ENCODE data around the gene CCDC9B.
A peak's percentile ranks its signal among the peaks of the same experiment; 100 is the strongest.

The CCDC9B gene

DNA sequence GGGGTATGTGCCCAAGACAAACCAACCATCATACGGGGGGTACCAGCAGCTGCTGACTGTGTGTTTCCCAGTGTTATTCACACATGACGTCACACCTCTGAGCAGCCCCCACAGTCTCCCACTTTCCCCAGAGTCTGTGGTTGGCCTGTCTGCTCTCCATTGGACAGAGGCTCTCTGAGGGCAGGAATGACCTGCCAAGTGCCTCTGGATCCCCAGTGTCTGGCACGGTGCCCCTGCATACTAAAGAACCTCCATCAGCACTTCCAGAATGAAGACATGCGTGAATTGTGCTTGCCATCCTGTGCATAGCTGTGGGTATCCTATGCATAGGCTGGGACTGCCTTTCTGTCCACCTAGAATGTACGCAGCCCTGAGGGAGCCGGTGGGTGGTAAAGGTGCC, 3.5 kb upstream of the CCDC9B start:
- no peaks in the 10 kb centered on the region for H3K4me1 Mint-ChIP-seq (ENCODE audit: low read depth)
- H3K27ac Mint-ChIP-seq, result no peak overlapping the region
- no peaks in the 10 kb centered on the region for H3K36me3 Mint-ChIP-seq (ENCODE audit: low read depth)
- no peaks in the 10 kb centered on the region for H3K9me3 Mint-ChIP-seq
- H3K27me3 Mint-ChIP-seq, result no peaks in the 10 kb centered on the region
- no peak overlapping the region for H3K4me3 Mint-ChIP-seq
- DNase-seq, result no peak

- Mint-ChIP-seq H3K4me1 (ENCODE audit: low read depth) (no peaks in the 10 kb centered on the region), H3K27ac (no peak overlapping the region), H3K9me3 (no peaks in the 10 kb centered on the region), H3K4me3 (no peak overlapping the region), H3K27me3 (no peaks in the 10 kb centered on the region), H3K36me3 (ENCODE audit: low read depth) (no peaks in the 10 kb centered on the region)
- no peak for DNase-seq
Observed at GRCh38 chr15:40343512-40343911, 2.8 kb upstream of the CCDC9B start.

GRCh38 chr15:40342416-40343320, 1.9 kb upstream of the CCDC9B start:
- Mint-ChIP-seq H3K4me1 (ENCODE audit: low read depth) (peaks cover 6% of the 10 kb centered on the region), H3K36me3 (ENCODE audit: low read depth) (no peaks in the 10 kb centered on the region), H3K4me3 (no peak overlapping the region), H3K27me3 (no peaks in the 10 kb centered on the region), H3K27ac (no peak overlapping the region), H3K9me3 (no peaks in the 10 kb centered on the region)
- no peak for DNase-seq

DNA sequence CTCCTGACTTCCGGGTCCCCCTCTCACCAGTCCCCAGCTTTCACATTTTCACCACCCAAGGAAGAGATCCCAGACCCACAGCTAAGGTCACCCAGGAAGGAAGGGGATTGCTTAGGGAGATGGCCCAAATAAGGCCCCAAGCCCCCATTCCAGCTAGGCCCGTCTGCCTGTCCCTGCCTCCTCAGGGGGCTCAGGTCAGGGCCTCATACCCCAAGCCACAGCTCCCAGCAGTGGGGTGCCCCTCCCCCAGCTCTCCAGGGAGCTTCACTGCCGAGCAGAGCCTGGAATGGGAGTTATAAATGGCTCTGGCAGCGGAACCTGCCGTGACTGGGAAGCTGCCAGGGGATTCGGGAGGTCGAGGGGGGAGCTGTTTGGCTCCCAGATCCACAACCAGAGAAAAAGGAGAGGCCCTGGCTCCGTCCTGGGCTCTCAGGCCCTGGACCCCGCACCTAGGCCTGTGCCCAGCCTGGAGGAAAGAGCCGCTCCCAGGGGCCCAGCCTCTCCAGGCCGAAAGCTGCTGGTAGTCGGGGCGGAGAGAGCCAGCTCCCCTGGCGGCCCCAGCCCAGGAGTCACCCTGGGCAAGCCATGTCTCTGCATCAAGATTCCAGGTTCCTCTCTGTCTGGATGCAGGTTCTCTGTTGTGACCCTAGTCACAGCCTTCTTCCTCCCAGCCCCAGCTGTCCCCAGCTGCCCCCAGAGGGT, 550 bp downstream of the CCDC9B start:
- no peak overlapping the region for H3K27ac Mint-ChIP-seq
- H3K36me3 Mint-ChIP-seq (ENCODE audit: low read depth), result no peaks in the 10 kb centered on the region
- peaks cover 6% of the 10 kb centered on the region for H3K4me1 Mint-ChIP-seq (ENCODE audit: low read depth)
- H3K4me3 Mint-ChIP-seq, result no peak overlapping the region
- H3K27me3 Mint-ChIP-seq, result no peaks in the 10 kb centered on the region
- DNase-seq, result no peak
- no peaks in the 10 kb centered on the region for H3K9me3 Mint-ChIP-seq

DNA sequence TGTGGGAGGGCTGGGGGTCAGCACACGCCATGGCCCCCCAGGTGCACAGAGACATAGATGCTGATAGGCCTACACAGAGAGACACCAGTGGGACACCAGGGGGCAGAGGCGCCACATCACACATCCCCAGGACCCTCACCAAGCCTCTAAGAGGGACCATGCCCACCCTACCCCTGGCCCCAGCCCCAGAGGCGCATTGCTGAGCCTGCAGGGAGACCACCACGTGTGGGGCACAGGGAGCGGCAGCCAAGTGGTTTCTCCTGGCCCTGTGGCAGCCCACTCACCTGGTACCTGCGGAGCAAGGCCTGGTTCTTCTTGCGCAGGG, 1.2 kb downstream of the CCDC9B start:
- Mint-ChIP-seq H3K9me3 (no peaks in the 10 kb centered on the region), H3K27ac (no peak overlapping the region), H3K36me3 (ENCODE audit: low read depth) (no peaks in the 10 kb centered on the region), H3K27me3 (no peaks in the 10 kb centered on the region), H3K4me1 (ENCODE audit: low read depth) (peaks cover 9% of the 10 kb centered on the region), H3K4me3 (no peak overlapping the region)
- DNase-seq, result no peak

- Mint-ChIP-seq H3K9me3 (no peaks in the 10 kb centered on the region), H3K27me3 (no peaks in the 10 kb centered on the region), H3K4me1 (ENCODE audit: low read depth) (peaks cover 14% of the 10 kb centered on the region), H3K27ac (no peak overlapping the region), H3K36me3 (ENCODE audit: low read depth) (no peaks in the 10 kb centered on the region), H3K4me3 (no peak overlapping the region)
- no peak for DNase-seq
Observed at GRCh38 chr15:40338921-40339620, 1.7 kb downstream of the CCDC9B start.

- no peaks in the 10 kb centered on the region for H3K27me3 Mint-ChIP-seq
- H3K4me3 Mint-ChIP-seq, result no peak overlapping the region
- H3K36me3 Mint-ChIP-seq (ENCODE audit: low read depth), result no peaks in the 10 kb centered on the region
- no peak overlapping the region for H3K27ac Mint-ChIP-seq
- peak; percentile 84 for DNase-seq
- H3K9me3 Mint-ChIP-seq, result no peaks in the 10 kb centered on the region
- H3K4me1 Mint-ChIP-seq (ENCODE audit: low read depth), result peaks cover 20% of the 10 kb centered on the region
Observed at GRCh38 chr15:40338041-40338657, 2.6 kb downstream of the CCDC9B start.

GRCh38 chr15:40337597-40337996, 3.1 kb downstream of the CCDC9B start:
- Mint-ChIP-seq H3K36me3 (ENCODE audit: low read depth) (no peaks in the 10 kb centered on the region), H3K4me1 (ENCODE audit: low read depth) (peaks cover 20% of the 10 kb centered on the region), H3K4me3 (no peak overlapping the region), H3K27me3 (no peaks in the 10 kb centered on the region), H3K9me3 (no peaks in the 10 kb centered on the region), H3K27ac (no peak overlapping the region)
- no peak for DNase-seq

GRCh38 chr15:40336744-40337122, 4.0 kb downstream of the CCDC9B start:
- Mint-ChIP-seq H3K4me3 (no peak overlapping the region), H3K36me3 (ENCODE audit: low read depth) (no peaks in the 10 kb centered on the region), H3K4me1 (ENCODE audit: low read depth) (peaks cover 20% of the 10 kb centered on the region), H3K27me3 (no peaks in the 10 kb centered on the region), H3K27ac (no peak overlapping the region), H3K9me3 (no peaks in the 10 kb centered on the region)
- DNase-seq, result no peak

GRCh38 chr15:40335938-40336743, 4.6 kb downstream of the CCDC9B start:
- no peak for DNase-seq
- H3K4me3 Mint-ChIP-seq, result no peak overlapping the region
- H3K27ac Mint-ChIP-seq, result no peak overlapping the region
- H3K36me3 Mint-ChIP-seq (ENCODE audit: low read depth), result no peaks in the 10 kb centered on the region
- H3K27me3 Mint-ChIP-seq, result no peaks in the 10 kb centered on the region
- no peaks in the 10 kb centered on the region for H3K9me3 Mint-ChIP-seq
- H3K4me1 Mint-ChIP-seq (ENCODE audit: low read depth), result peaks cover 20% of the 10 kb centered on the region

GRCh38 chr15:40334941-40335795, 5.6 kb downstream of the CCDC9B start:
- Mint-ChIP-seq H3K4me3 (no peak overlapping the region), H3K36me3 (ENCODE audit: low read depth) (no peaks in the 10 kb centered on the region), H3K27ac (no peak overlapping the region), H3K9me3 (no peaks in the 10 kb centered on the region), H3K4me1 (ENCODE audit: low read depth) (peaks cover 20% of the 10 kb centered on the region), H3K27me3 (no peaks in the 10 kb centered on the region)
- DNase-seq, result no peak

- Mint-ChIP-seq H3K4me1 (ENCODE audit: low read depth) (peaks cover 20% of the 10 kb centered on the region), H3K9me3 (no peaks in the 10 kb centered on the region), H3K36me3 (ENCODE audit: low read depth) (no peaks in the 10 kb centered on the region), H3K27ac (no peak overlapping the region), H3K27me3 (no peaks in the 10 kb centered on the region), H3K4me3 (no peak overlapping the region)
- DNase-seq, result no peak
Observed at GRCh38 chr15:40334541-40334940, 6.2 kb downstream of the CCDC9B start.

- peak overlapping the region; percentile 83 for H3K27ac Mint-ChIP-seq
- H3K4me1 Mint-ChIP-seq (ENCODE audit: low read depth), result peaks cover 20% of the 10 kb centered on the region
- peak; percentile 45 for DNase-seq
Observed at GRCh38 chr15:40333922-40334492, 6.7 kb downstream of the CCDC9B start.

More at GRCh38 chr15:40333922-40334492, 6.7 kb downstream of the CCDC9B start:
- H3K27me3 Mint-ChIP-seq, result no peaks in the 10 kb centered on the region
- no peak overlapping the region for H3K4me3 Mint-ChIP-seq
- no peaks in the 10 kb centered on the region for H3K36me3 Mint-ChIP-seq (ENCODE audit: low read depth)
- H3K9me3 Mint-ChIP-seq, result no peaks in the 10 kb centered on the region

All from activated T-cell treated with anti-CD3 and anti-CD28 coated beads, Interleukin-2, amount 50 U/mL, for 24 hours (primary cell).